Liver (tissue), 9 donors: Measurements from ENCODE around the gene ZNF689. TPM values are rescaled to one million over a fixed set of nuclear protein-coding genes. Genes with fewer than 3 reads are reported as not detected.

ENCODE experiments used
- DNase-seq: peaks from one replicate; pipeline ENCODE4 v3.0.0-alpha.2; 2017; ENCODE audit warnings: low spot score
- H3K27ac ChIP-seq, 2 donors: one replicate each; pipeline ENCODE4 v1.7.0; 2013; ENCODE audit warnings: inconsistent platforms in 2 of 2, low read length in 2 of 2, control low read depth in 1 of 2, low read depth in 1 of 2, mild to moderate bottlenecking in 1 of 2
- H3K27me3 ChIP-seq, 4 donors: one replicate each; pipeline versions ENCODE4 v1.6.1 to v1.7.0; 2013; ENCODE audit warnings: low read length in 3 of 4, inconsistent platforms in 1 of 4, mild to moderate bottlenecking in 1 of 4, moderate library complexity in 1 of 4; ENCODE audit not compliant: control insufficient read depth in 4 of 4, insufficient read depth in 4 of 4
- H3K36me3 ChIP-seq, 4 donors: one replicate each; pipeline versions ENCODE4 v1.6.1 to v1.7.0; 2013; ENCODE audit warnings: low read length in 3 of 4, mild to moderate bottlenecking in 3 of 4, low read depth in 1 of 4, moderate library complexity in 1 of 4; ENCODE audit not compliant: control insufficient read depth in 4 of 4, insufficient read depth in 3 of 4
- H3K4me1 ChIP-seq, 4 donors: one replicate each; pipeline versions ENCODE4 v1.6.1 to v1.7.0; 2013; ENCODE audit warnings: low read length in 3 of 4, mild to moderate bottlenecking in 3 of 4, moderate library complexity in 1 of 4; ENCODE audit not compliant: control insufficient read depth in 4 of 4, insufficient read depth in 4 of 4
- H3K4me3 ChIP-seq, 3 donors: one replicate each; pipeline versions ENCODE4 v1.6.1 to v1.7.0; 2013; ENCODE audit warnings: low read length in 3 of 3, control low read depth in 1 of 3, low read depth in 1 of 3, mild to moderate bottlenecking in 1 of 3
- H3K9ac ChIP-seq, 2 donors: one replicate each; pipeline ENCODE4 v1.7.0; 2013; ENCODE audit warnings: low read length in 2 of 2, mild to moderate bottlenecking in 2 of 2, moderate library complexity in 2 of 2, control low read depth in 1 of 2, low read depth in 1 of 2
- H3K9me3 ChIP-seq, 4 donors: one replicate each; pipeline versions ENCODE4 v1.6.1 to v1.7.0; 2013; ENCODE audit warnings: low read length in 3 of 4; ENCODE audit not compliant: control insufficient read depth in 4 of 4
- EGR1 ChIP-seq, 2 donors: IDR thresholded peaks; 2 replicates each; pipeline ENCODE4 v1.6.1; 2016 to 2018; ENCODE audit warnings: antibody characterized with exemption in 2 of 2, low read depth in 2 of 2
- FOXA1 ChIP-seq: IDR thresholded peaks from 2 replicates; pipeline ENCODE4 v1.6.1; 2016; ENCODE audit warnings: antibody characterized with exemption
- FOXA2 ChIP-seq: IDR thresholded peaks from 2 replicates; pipeline ENCODE4 v1.6.1; 2016; ENCODE audit warnings: antibody characterized with exemption
- GABPA ChIP-seq, 2 donors: IDR thresholded peaks in 1 of 2; conservative IDR thresholded peaks in 1 of 2; 2 replicates each; pipeline ENCODE4 v1.6.1; 2016; ENCODE audit warnings: antibody characterized with exemption in 2 of 2, mild to moderate bottlenecking in 1 of 2, moderate library complexity in 1 of 2
- JUND ChIP-seq, 2 donors: IDR thresholded peaks; 2 replicates each; pipeline ENCODE4 v1.6.1; 2016; ENCODE audit warnings: antibody characterized with exemption in 2 of 2
- MAX ChIP-seq: IDR thresholded peaks from 2 replicates; pipeline ENCODE4 v1.6.1; 2016; ENCODE audit warnings: antibody characterized with exemption
- NR2F2 ChIP-seq: IDR thresholded peaks from 2 replicates; pipeline ENCODE4 v1.6.1; 2016; ENCODE audit warnings: antibody characterized with exemption
- REST ChIP-seq: IDR thresholded peaks from 2 replicates; pipeline ENCODE4 v1.6.1; 2016; ENCODE audit warnings: antibody characterized with exemption, mild to moderate bottlenecking
- RXRA ChIP-seq, 2 donors: IDR thresholded peaks; 2 replicates each; pipeline ENCODE4 v1.6.1; 2017 to 2018; ENCODE audit warnings: antibody characterized with exemption in 2 of 2, mild to moderate bottlenecking in 1 of 2
- SP1 ChIP-seq: IDR thresholded peaks from 2 replicates; pipeline ENCODE4 v1.6.1; 2018; ENCODE audit warnings: antibody characterized with exemption, mild to moderate bottlenecking
- TAF1 ChIP-seq: conservative IDR thresholded peaks from 2 replicates; pipeline ENCODE4 v1.6.1; 2016; ENCODE audit warnings: antibody characterized with exemption, mild to moderate bottlenecking
- YY1 ChIP-seq: IDR thresholded peaks from 2 replicates; pipeline ENCODE4 v1.6.1; 2016; ENCODE audit warnings: antibody characterized with exemption, mild to moderate bottlenecking
- ZBTB33 ChIP-seq: IDR thresholded peaks from 2 replicates; pipeline ENCODE4 v1.6.1; 2016; ENCODE audit warnings: antibody characterized with exemption
- WGBS: extraction: QIAGEN DNeasy Blood & Tissue Kit; methylation state at CpG from one replicate; pipeline ENCODE4 v1.1.7; 2013; 5-methylcytosine and 5-hydroxymethylcytosine counted together
- polyA plus RNA-seq, 2 donors: library from polyadenylated mRNA; stranded (reverse) in 1 of 2; unstranded in 1 of 2; fragments of 200-250 nt in 1 of 2; fragments of >200 nt in 1 of 2; fragmentation: Nextera tagmentation in 1 of 2; extraction: Ambion mirVana in 1 of 2; gene quantifications; one replicate each; pipeline versions ENCODE4 v1.2.1 to v1.2.3, GENCODE V29; 2013 to 2015
- total RNA-seq, 2 donors: library from RNA; depleted of rRNA; stranded (reverse); fragments of >200 nt; gene quantifications; one replicate each; pipeline ENCODE4 v1.2.3, GENCODE V29; 2014
- TF ChIP-seq, protein P1 (sequence below): IDR thresholded peaks from 2 replicates; pipeline ENCODE4 v1.6.1; 2016; ENCODE audit warnings: antibody characterized with exemption
- donor health status: healthy.
- donor health status: healthy.
- donor health status: healthy.
- donor health status: healthy.
- donor health status: healthy.

ZNF689 gene
- total and polyA plus RNA-seq, 4 donors: 2.6 to 5.8 (median 4.3) TPM

DNA sequence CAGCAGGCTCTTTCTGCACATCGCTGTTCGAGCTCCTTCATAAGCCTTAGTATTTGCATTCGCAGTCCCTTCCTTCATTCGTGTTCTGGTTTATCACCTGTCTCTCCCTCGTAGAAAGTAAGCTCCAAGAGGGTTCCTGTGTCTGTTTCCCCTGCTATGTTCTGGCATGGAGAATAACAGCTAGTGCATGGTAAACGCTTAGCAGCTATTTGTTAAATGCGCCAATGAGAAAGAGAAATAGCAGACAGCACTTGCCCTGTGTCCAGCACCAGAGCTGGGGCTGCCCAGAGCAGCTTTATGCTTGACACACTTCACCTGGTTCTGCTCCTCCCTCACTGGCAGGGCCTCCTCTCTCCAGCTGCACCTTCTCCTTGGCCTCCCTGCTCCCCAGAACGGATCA, 44.2 kb downstream of the ZNF689 start (continued):
- TF ChIP-seq RXRA (IDR thresholded peaks at IDR 0.05) (no peak), FOXA1 (no peak)

DNA sequence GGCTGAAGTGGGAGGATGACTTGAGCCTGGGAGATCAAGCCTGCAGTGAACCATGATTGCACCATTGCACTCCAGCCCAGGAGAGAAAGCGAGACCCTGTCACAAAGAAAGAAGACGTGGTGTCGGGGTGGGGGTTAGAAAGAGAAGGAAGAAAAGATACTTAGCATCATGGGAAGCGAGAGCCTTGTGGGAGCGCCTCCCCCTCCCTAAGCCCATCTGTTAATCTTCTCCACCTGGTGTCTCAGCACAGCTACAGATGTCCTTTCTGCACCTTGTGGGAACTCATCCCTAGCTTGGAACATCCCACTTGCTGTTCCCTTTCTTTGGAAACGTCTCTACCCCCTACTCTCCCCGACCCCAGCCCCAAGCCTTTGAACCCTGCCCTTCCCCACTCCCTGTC, 44.7 kb downstream of the ZNF689 start:
- TF ChIP-seq NR2F2 (no peak), RXRA (IDR thresholded peaks at IDR 0.05) (no peak)
- WGBS: 74% methylated on average over 7 of the region's 7 CpGs
- Histone ChIP-seq H3K9me3 (no peaks in the 10 kb centered on the region), H3K36me3 (peaks cover 0 to 1% (median 0%) of the 10 kb centered on the region in 4 donors), H3K9ac (no peak overlapping the region), H3K27ac (no peak overlapping the region), H3K4me3 (no peak overlapping the region), H3K4me1 (peaks cover 0 to 11% (median 4%) of the 10 kb centered on the region in 4 donors), H3K27me3 (no peaks in the 10 kb centered on the region)
- no peak for DNase-seq

- DNase-seq: no peak
- no peak for TF ChIP-seq TAF1
- TF ChIP-seq FOXA1: no peak
- TF ChIP-seq YY1: peak; percentile 6
- peak overlapping the region in 1 of 2 donors; percentile 72 for H3K27ac ChIP-seq
- H3K4me1 ChIP-seq: peaks cover 2 to 18% (median 8%) of the 10 kb centered on the region in 4 donors
- 83% methylated on average over 14 of the region's 14 CpGs for WGBS
- H3K27me3 ChIP-seq: no peaks in the 10 kb centered on the region
- no peaks in the 10 kb centered on the region for H3K9me3 ChIP-seq
- peak overlapping the region in 1 of 2 donors; percentile 83 for H3K9ac ChIP-seq
- H3K4me3 ChIP-seq: peak overlapping the region in 1 of 3 donors; percentile 54
- no peaks in the 10 kb centered on the region for H3K36me3 ChIP-seq
Observed at GRCh38 chr16:30562021-30562420, 48.2 kb downstream of the ZNF689 start.

DNA sequence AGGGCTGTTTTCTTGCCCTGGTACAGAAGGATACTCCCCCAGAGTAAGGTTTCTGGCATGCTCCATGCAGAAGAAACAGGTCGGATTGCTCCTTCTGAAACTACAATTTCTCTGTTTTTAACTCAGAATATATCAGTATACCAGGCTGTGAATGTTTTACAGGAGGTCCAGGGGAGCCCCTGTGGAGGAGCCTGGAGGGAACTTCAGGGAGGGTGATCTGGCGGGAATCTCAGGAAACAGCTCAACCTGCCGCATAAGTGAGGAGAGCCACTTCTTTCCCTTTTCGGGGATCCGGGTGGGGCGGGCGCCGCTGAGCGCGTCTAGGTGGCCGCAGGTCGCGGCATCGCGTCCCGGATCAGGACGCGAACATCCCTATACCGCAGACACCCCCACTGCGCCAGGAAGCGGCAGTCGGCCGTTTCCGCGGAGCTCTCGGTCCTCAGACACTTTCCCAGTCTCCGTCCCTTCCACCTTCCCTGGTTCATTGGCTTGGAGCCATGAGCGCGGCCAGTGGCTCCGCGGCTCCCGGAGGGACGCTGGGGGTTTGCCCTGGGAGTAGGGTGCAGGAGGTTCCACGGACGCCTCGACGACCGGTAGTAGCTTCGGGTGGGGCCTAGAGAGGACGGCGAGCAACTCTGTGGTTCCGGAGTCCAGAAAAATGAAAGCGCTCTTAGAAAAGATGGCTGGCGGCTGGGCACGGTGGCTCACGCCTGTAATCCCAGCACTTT, 48.9 kb downstream of the ZNF689 start:
- peaks cover 2 to 18% (median 9%) of the 10 kb centered on the region in 4 donors for H3K4me1 ChIP-seq
- H3K27me3 ChIP-seq: no peaks in the 10 kb centered on the region
- H3K27ac ChIP-seq: peak overlapping the region; percentile 35 to 72
- H3K9me3 ChIP-seq: no peaks in the 10 kb centered on the region
- peak; percentile 74 for TF ChIP-seq YY1
- TF ChIP-seq FOXA2: no peak
- peak overlapping the region; percentile 37 to 65 (median 54) for H3K4me3 ChIP-seq
- DNase-seq: no peak
- H3K36me3 ChIP-seq: no peaks in the 10 kb centered on the region
- 26% methylated on average over 46 of the region's 46 CpGs for WGBS
- peak overlapping the region; percentile 5 to 83 for H3K9ac ChIP-seq

- 94% methylated on average over 6 of the region's 6 CpGs for WGBS
- Histone ChIP-seq H3K27me3 (no peaks in the 10 kb centered on the region), H3K4me1 (peaks cover 2 to 18% (median 10%) of the 10 kb centered on the region in 4 donors), H3K9me3 (no peaks in the 10 kb centered on the region), H3K27ac (no peak overlapping the region), H3K9ac (no peak overlapping the region), H3K4me3 (no peak overlapping the region), H3K36me3 (peaks cover 2 to 10% (median 3%) of the 10 kb centered on the region in 4 donors)
- DNase-seq: no peak
- TF ChIP-seq, protein P1, sequence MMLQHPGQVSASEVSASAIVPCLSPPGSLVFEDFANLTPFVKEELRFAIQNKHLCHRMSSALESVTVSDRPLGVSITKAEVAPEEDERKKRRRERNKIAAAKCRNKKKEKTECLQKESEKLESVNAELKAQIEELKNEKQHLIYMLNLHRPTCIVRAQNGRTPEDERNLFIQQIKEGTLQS: no peak
- no peak for TF ChIP-seq REST
- no peak for TF ChIP-seq SP1
- TF ChIP-seq FOXA1: no peak
- TF ChIP-seq ZBTB33: no peak
- TF ChIP-seq FOXA2: no peak
- no peak for TF ChIP-seq EGR1 (IDR thresholded peaks at IDR 0.05; ENCODE audit: low read depth in 2 of 2)
- TF ChIP-seq YY1: no peak
- no peak for TF ChIP-seq MAX
- no peak for TF ChIP-seq JUND (IDR thresholded peaks at IDR 0.05)
- no peak for TF ChIP-seq NR2F2
- TF ChIP-seq TAF1: no peak
- TF ChIP-seq GABPA (IDR thresholded peaks at IDR 0.05 in 1 of 2, conservative IDR thresholded peaks at IDR 0.05 in 1 of 2): no peak
- TF ChIP-seq RXRA (IDR thresholded peaks at IDR 0.05): no peak
Observed at GRCh38 chr16:30559690-30560089, 50.5 kb downstream of the ZNF689 start.
